Ovary (tissue), 9 donors: Measurements from ENCODE around the gene SUSD6. TPM values are rescaled to one million over a fixed set of nuclear protein-coding genes. Genes with fewer than 3 reads are reported as not detected.

Experiments used
- DNase-seq, 5 donors: peaks; one replicate each; pipeline ENCODE4 v3.0.0-alpha.2; 2019 to 2020
- H3K27ac ChIP-seq, 2 donors: fragments of 200-600 bp; one replicate each; pipeline versions ENCODE4 v1.5.1 to v1.8.0; 2019 to 2022
- H3K27me3 ChIP-seq: fragments of 200-600 bp; one replicate; pipeline ENCODE4 v1.8.0; 2022
- H3K36me3 ChIP-seq: fragments of 200-600 bp; sonication (generic); one replicate; pipeline ENCODE4 v1.5.1; 2019
- H3K4me1 ChIP-seq: one replicate; pipeline ENCODE4 v1.8.1; 2013; ENCODE audit warnings: mild to moderate bottlenecking, moderate library complexity; ENCODE audit not compliant: insufficient read depth
- H3K4me3 ChIP-seq: fragments of 200-600 bp; sonication (generic); one replicate; pipeline ENCODE4 v1.5.1; 2017
- H3K9me3 ChIP-seq, 2 donors: fragments of 200-600 bp in 1 of 2; sonication (generic) in 1 of 2; one replicate each; pipeline versions ENCODE4 v1.5.1 to v1.8.1; 2013 to 2019; ENCODE audit warnings: mild to moderate bottlenecking in 1 of 2, moderate library complexity in 1 of 2
- CTCF ChIP-seq, 3 donors: fragments of 450-650 bp in 2 of 3; fragments of 200-600 bp in 1 of 3; IDR thresholded peaks; one replicate each; pipeline versions ENCODE4 v1.5.1 to v1.8.0; 2016 to 2022; ENCODE audit warnings: antibody characterized with exemption in 3 of 3, mild to moderate bottlenecking in 1 of 3
- EP300 ChIP-seq: sonication (generic); formaldehyde crosslinking; IDR thresholded peaks from one replicate; pipeline ENCODE4 v1.6.1; 2017; ENCODE audit warnings: antibody characterized with exemption
- POLR2A ChIP-seq: fragments of 450-650 bp; IDR thresholded peaks from one replicate; pipeline ENCODE4 v1.6.1; 2017; ENCODE audit warnings: antibody characterized with exemption, mild to moderate bottlenecking, moderate library complexity
- WGBS, 3 donors: extraction: QIAGEN DNeasy Blood & Tissue Kit in 1 of 3; methylation state at CpG; one replicate each; pipeline versions ENCODE4 v1.1.5 to v1.1.7; 2013 to 2017; 5-methylcytosine and 5-hydroxymethylcytosine counted together
- intact Hi-C, 4 donors: fragments of 100-400 bp; cut with DNase I; formaldehyde crosslinking; loops; one replicate each; pipeline versions ENCODE4 v1.11.0 to v1.15.1; 2022 to 2023
- polyA plus RNA-seq, 2 donors: library from polyadenylated mRNA; stranded (reverse); fragments of 200-250 nt in 1 of 2; fragments of 350-450 nt in 1 of 2; fragmentation: Illumina TruSeq in 1 of 2; extraction: RNeasy Lipid Tissue Mini Kit (QIAGEN cat#74804) in 1 of 2; gene quantifications; one replicate each; pipeline ENCODE4 v1.2.3, GENCODE V29; 2013 to 2014
- total RNA-seq, 7 donors: library from RNA; depleted of rRNA in 2 of 7; stranded (reverse); fragments of >200 nt in 2 of 7; fragmentation: NEBNext Ultra II Directional in 3 of 7; extraction: Animal tissue kit (Norgen Biotek cat#: 25700) in 3 of 7; gene quantifications; one replicate each; pipeline versions ENCODE4 v1.1.0 to v1.2.4, GENCODE V29; 2016 to 2023
- donor health status: DM: no; HTN: no; CAD: no; lungs with moderate emphysema.
- donor health status: DM: no; HTN: no; CAD: no.
- donor health status: Bipolar disorder and iron deficiency.
- donor health status: DM: yes; HTN: yes; CAD: no.
- donor health status: DM: no; HTN: no; CAD: no.
- donor health status: DM: yes; HTN: yes; CAD: no.

SUSD6 gene
- total and polyA plus RNA-seq, 9 donors = 12.6 to 35.3 (median 27.7) TPM

GRCh38 chr14:69625299-69626131 is 14.1 kb downstream of the SUSD6 start:
- Histone ChIP-seq H3K36me3 (no peaks in the 10 kb centered on the region), H3K9me3 (no peaks in the 10 kb centered on the region), H3K27me3 (no peaks in the 10 kb centered on the region), H3K27ac (no peak overlapping the region), H3K4me1 (peaks cover 11% of the 10 kb centered on the region), H3K4me3 (no peak overlapping the region)
- intact Hi-C loops = loop anchor here in 1 of 4 donors (10.0 kb wide), 1 partner anchor 49 kb away; no protein-coding TSS in a partner anchor
- 56 to 65% (median 64%) methylated on average over 11 of the region's 11 CpGs for WGBS, 3 donors
- DNase-seq = no peak
- TF ChIP-seq CTCF (IDR thresholded peaks at IDR 0.05) (no peak), EP300 (no peak), POLR2A (no peak)

GRCh38 chr14:69626132-69626500 is 14.7 kb downstream of the SUSD6 start:
- WGBS, 3 donors = 90 to 93% (median 90%) methylated on average over 5 of the region's 5 CpGs
- no peak overlapping the region for H3K27ac ChIP-seq
- no peaks in the 10 kb centered on the region for H3K27me3 ChIP-seq
- H3K9me3 ChIP-seq = no peaks in the 10 kb centered on the region
- TF ChIP-seq CTCF (IDR thresholded peaks at IDR 0.05) (no peak), EP300 (no peak), POLR2A (no peak)
- H3K36me3 ChIP-seq = no peaks in the 10 kb centered on the region
- DNase-seq = no peak
- H3K4me3 ChIP-seq = no peak overlapping the region
- H3K4me1 ChIP-seq = peaks cover 10% of the 10 kb centered on the region
- intact Hi-C loops = loop anchor here in 1 of 4 donors (10.0 kb wide), 1 partner anchor 49 kb away; no protein-coding TSS in a partner anchor

- intact Hi-C loops = loop anchor here in 1 of 4 donors (10.0 kb wide), 1 partner anchor 45 kb away; no protein-coding TSS in a partner anchor
- H3K4me1 ChIP-seq = peaks cover 17% of the 10 kb centered on the region
- 69 to 74% (median 74%) methylated on average over 9 of the region's 9 CpGs for WGBS, 3 donors
- H3K27ac ChIP-seq = no peak overlapping the region
- H3K27me3 ChIP-seq = no peaks in the 10 kb centered on the region
- H3K4me3 ChIP-seq = no peak overlapping the region
- H3K36me3 ChIP-seq = no peaks in the 10 kb centered on the region
- no peaks in the 10 kb centered on the region for H3K9me3 ChIP-seq
- DNase-seq = no peak
- TF ChIP-seq CTCF (IDR thresholded peaks at IDR 0.05) (no peak), POLR2A (no peak), EP300 (no peak)
These were observed 18.1 kb downstream of the SUSD6 start for GRCh38 chr14:69629225-69630127.

GRCh38 chr14:69630360-69630759 is 19.0 kb downstream of the SUSD6 start:
- Histone ChIP-seq H3K4me1 (peaks cover 18% of the 10 kb centered on the region), H3K27me3 (no peaks in the 10 kb centered on the region), H3K36me3 (no peaks in the 10 kb centered on the region), H3K9me3 (no peaks in the 10 kb centered on the region), H3K27ac (no peak overlapping the region), H3K4me3 (no peak overlapping the region)
- TF ChIP-seq POLR2A (no peak), CTCF (IDR thresholded peaks at IDR 0.05) (no peak), EP300 (no peak)
- WGBS, 3 donors = 65 to 73% (median 72%) methylated on average over 2 of the region's 2 CpGs
- intact Hi-C loops = no loop called here
- DNase-seq = no peak
